ENCODE measurements around the gene ADAP1.

The ADAP1 gene

DNA sequence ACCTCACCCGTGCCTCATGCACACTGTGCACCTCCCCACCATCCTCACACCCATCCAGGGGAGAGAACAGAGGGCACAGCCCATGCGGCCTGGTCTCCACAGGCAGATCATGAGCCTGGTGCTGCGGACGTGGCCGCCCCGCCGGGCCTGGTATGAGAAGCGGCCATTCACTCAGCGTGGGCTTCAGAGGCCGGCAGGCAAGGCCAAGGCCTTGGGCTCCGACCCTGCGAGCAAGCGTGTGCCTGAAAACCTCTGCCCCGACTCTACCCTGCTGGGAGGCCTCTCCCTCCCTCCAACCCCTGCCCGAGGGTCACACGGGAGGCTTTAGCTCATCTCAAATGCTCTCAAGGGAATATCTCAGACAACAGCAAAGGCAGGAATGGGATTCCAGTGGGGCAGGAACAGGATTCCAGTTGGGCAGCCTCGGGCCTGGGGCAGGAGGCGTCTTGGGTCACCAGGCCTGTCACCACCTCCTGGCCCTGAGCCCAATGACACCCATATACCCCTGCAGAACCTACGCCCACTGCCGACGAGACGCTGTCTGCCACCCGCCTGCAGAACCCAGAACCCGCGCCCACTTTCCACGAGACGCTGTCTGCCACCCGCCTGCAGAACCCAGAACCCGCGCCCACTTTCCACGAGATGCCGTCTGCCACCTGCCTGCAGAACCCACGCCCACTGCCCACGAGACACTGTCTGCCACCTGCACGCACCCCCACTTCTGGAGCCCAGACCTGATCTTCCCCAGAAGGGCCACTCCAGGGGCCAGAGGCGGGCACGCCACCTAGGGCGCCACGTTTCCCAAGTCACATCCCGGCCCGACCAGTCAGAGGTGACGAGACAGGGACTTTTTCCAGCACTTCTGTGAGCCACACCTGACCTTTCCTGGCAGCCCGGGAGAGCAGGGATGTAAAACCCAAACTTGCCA, 38.9 kb downstream of the ADAP1 start:
- TF ChIP-seq, protein P1, sequence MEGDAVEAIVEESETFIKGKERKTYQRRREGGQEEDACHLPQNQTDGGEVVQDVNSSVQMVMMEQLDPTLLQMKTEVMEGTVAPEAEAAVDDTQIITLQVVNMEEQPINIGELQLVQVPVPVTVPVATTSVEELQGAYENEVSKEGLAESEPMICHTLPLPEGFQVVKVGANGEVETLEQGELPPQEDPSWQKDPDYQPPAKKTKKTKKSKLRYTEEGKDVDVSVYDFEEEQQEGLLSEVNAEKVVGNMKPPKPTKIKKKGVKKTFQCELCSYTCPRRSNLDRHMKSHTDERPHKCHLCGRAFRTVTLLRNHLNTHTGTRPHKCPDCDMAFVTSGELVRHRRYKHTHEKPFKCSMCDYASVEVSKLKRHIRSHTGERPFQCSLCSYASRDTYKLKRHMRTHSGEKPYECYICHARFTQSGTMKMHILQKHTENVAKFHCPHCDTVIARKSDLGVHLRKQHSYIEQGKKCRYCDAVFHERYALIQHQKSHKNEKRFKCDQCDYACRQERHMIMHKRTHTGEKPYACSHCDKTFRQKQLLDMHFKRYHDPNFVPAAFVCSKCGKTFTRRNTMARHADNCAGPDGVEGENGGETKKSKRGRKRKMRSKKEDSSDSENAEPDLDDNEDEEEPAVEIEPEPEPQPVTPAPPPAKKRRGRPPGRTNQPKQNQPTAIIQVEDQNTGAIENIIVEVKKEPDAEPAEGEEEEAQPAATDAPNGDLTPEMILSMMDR (conservative IDR thresholded peaks at IDR 0.05) = no peak

DNA sequence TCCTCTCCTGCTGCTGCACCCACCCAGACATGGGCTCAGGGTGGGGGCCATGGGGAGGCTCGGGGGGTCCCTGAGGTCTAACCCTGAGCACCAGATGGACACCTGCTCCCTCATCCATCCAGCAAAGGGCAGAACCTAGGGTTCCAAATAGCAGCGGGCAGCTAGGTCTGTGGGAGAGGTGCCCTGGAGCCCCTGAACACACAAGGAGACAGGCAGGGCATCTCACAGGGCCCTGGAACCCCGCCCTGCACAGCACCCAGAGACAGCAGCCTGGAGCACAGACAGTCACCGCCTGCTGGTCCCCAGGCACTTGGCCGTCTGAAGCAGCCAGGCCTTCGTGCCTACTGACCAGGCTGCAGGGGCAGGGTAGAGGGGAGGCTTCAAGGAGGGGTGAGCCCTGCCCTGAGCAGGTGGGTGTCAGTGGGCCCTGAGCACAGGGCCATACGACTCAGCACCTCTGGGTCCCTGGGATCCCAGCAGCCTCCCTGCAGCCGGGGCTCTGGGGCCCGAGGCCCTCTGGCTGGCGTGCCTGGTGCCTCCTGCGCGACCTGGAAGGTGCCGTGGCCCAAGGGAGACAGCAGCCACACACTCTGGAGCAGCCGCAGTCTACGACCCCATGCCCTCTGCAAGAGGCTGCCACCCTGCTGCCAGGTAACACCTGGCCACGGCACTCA, 39.8 kb downstream of the ADAP1 start:
- no peak overlapping the region for H3K27ac ChIP-seq
- TF ChIP-seq, protein P1 (conservative IDR thresholded peaks at IDR 0.05) = no peak

More for the DNA sequence above, 38.9 kb downstream of the ADAP1 start:
- no peak overlapping the region for H3K27ac ChIP-seq

DNA sequence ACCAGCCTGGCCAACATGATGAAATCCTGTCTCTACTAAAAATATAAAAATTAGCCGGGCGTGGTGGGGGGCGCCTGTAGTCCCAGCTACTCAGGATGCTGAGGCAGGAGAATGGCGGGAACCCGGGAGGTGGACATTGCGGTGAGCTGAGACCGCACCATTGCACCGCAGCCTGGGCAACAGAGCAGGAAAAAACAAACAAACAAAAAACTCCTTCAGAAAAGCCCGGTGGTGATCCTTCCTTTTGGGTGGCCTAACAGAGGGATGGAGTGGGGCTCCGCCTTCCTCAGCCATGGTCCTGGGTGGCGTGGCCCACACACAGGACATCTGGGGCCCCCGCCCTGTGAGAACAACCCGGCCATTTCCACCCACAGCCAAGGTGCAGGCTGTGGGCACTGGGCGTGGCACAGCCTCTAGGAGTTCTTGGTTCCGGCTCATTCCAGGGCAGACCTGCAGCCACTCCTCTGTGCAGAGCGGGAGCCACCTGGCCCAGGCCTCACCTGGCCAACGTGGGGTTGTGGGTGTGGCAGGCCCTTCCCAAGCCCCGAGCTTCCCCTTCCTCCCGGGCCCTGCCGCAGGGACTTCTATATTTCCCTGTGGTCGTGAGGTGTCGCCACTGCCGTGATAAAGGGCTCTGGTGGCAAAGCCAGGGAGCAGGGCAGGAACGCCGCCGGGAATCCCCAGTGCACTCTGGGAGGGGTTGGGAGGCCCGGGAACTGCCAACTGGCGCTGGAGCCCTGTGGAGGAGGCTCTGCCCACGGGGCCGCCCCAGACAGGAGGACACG, 40.6 kb downstream of the ADAP1 start:
- TF ChIP-seq, protein P1 (conservative IDR thresholded peaks at IDR 0.05) = no peak
- no peak overlapping the region for H3K27ac ChIP-seq

DNA sequence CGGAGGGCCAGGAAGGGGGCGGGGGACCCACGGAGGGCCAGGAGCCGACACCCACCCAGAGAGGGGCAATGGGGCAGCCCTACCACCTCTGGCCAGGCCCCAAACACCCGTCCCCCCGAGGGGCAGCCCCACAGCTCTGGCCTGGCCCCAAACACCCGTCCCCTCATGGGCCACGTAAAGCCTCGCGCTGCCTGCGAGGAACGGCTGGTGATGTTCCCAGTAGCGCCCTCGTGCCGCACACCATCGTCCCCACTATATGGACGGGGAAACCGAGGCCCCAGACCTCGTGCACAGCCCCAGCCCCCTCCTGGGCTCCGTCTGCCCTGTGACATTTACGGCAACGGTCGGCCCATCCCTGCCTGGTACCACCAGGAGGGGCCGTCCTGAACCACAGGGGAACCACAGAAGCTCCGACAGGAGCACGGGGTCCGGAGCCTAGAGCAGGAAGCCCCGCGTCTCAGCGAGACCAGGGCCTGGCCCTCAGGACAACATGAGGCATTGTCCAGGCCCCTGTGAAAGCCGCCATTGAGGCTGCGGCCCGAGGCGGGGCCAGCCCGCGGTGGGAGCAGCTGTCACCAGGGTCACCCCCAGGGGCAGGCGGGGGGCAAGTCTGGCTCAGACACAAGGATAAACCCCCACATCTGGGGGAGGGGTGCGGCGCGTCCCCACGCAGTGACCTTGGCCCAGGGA, 42.5 kb downstream of the ADAP1 start:
- TF ChIP-seq, protein P1 (conservative IDR thresholded peaks at IDR 0.05) = no peak
- H3K27ac ChIP-seq = no peak overlapping the region

DNA sequence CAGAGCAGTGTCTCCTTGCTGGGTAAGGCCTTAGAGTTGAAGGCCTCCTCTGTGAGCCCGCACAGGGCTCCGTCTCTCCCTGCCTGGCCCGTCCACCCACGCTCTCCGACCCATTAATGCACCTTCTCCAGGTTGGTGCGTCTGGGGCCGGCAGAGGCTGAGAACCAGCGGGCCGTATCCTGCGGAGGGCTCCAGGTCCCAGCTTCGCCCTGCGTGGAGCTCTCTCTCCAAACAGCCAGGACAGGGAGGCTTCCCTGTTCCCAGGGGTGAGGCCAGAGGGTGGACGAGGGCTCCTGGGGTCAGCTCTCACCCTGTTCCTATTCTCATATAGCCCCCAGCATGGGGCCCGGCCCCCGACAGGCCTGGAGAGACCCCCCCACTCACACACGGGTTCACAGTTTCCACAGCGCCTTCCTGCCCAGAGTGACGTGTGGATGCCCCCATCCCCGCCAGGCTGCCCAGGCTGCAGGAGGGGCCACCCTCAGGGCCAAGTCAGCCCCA, 43.5 kb downstream of the ADAP1 start:
- TF ChIP-seq, protein P1 (conservative IDR thresholded peaks at IDR 0.05) = no peak
- H3K27ac ChIP-seq = no peak overlapping the region

DNA sequence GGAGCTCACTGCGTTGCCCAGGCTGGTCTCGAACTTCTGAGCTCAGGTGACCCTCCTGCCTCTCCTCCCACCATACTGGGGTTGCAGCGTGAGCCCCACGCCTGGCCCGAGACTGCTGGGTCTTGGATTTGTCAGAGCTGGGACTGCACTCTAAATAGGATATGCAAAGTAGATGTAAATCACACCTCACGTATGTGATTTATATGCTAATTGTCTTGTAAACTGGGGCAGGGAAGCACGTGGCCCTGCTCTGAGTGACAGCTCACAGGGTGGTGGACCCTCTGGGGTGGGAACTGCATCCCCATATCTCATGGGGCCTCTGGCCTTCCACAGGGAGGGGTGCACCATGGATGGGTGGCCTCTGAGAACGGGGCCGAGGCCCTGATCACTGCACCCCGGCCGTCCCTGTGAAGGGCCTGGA, 44.0 kb downstream of the ADAP1 start:
- H3K27ac ChIP-seq = no peak overlapping the region
- TF ChIP-seq, protein P1 (conservative IDR thresholded peaks at IDR 0.05) = no peak

All from VCaP (cell line).